Fibroblast of the conjunctiva (primary cell): ENCODE measurements around the gene PDZD2.
A peak's percentile ranks its signal among the peaks of the same experiment; 100 is the strongest.
"Not testable (repeated sequence)": the region's sequence is repeated elsewhere in the genome, so short reads cannot be mapped to it uniquely, and the experiment has no call there.

Source experiments
- DNase-seq: peaks from one replicate; pipeline ENCODE4 v3.0.0-alpha.2; 2010; ENCODE audit warnings: low read depth

The PDZD2 gene

DNA sequence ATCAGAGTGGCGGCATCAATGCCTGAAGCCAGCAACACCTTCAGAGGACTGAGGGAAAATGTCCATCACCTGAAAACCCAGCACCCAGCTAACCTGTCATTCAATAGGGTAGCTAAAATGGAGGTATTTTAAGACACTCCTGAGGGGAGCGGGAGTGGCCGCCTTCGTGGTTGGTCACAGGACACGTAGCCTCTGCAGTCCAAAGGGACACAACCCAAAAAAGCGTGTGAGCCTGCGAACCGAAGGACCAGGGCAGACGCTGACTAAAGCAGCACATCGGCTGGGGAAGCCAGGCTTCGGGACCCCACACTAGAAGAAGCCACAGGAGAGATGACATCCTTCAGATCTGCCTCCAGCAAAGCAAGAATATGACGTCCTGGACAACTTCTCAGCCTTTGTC is 464.6 kb downstream of the PDZD2 start:
- DNase-seq, result no peak

DNA sequence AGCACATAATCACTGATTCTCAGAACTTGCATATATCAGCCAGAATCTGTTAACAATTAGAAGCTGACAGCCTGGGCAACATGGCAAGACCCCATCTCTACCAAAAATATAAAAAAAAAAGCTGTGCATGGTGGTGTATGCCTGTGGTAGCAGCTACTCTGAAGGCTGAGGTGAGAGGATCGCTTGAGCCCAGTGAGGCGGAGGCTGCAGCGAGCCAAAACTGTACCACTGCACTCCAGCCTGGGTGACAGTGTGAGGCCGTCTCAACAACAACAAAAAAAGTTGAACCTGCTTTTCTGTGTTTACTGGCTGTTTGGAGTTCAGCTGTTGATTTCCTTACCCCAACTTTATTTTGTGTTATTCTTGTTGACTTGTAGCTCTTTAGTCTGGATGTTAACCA is 468.4 kb downstream of the PDZD2 start:
- no peak for DNase-seq

GRCh38 chr5:32108167-32108566 is 469.2 kb downstream of the PDZD2 start:
- no peak for DNase-seq

- no peak for DNase-seq
Observed at GRCh38 chr5:32109236-32109635, 470.3 kb downstream of the PDZD2 start.

DNA sequence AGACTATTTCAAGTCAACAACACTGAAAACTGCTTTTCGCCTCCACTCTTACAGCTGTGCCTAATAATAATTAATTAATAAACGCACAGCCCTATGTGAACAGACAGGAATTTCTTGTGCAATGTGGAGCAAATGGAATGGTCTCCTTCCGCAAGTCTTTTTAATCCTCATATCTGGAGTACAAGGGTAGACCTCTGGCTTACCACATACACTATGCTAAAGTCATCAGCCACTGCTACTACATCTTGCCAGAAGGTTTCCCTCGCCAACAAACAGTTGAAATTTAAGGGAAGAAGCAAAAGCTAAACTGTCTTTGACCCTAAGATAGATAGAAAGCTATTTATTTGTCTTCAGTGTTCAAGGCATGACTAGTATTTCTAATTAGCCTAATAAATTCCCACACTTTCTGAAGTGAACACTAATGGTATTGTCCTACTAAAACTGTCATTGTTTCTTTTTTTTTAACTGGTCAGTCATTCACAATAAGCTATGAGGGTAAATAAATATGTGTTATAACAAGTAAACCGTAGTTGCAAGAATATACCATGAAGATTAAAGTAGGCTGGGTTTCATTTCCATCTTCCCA is 471.3 kb downstream of the PDZD2 start:
- no peak for DNase-seq

GRCh38 chr5:32115985-32116384 is 477.1 kb downstream of the PDZD2 start:
- DNase-seq, result no peak

GRCh38 chr5:32116574-32117313 is 477.8 kb downstream of the PDZD2 start:
- no peak for DNase-seq

DNA sequence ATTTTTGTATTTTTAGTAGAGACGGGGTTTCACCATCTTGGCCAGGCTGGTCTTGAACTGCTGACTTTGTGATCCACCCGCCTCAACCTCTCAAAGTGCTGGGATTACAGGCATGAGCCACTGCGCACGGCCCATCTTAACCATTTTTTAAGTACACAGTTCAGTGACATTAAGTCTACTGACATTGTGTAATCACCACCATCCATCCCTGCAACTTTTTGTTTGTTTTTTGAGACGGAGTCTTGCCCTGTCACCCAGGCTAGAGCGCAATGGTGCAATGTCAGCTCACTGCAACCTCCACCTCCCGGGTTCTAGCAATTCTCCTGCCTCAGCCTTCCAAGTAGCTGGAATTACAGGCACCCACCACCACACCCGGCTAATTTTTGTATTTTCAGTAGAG is 480.0 kb downstream of the PDZD2 start:
- DNase-seq, result not testable (repeated sequence)

- DNase-seq, result no peak
Observed at GRCh38 chr5:32123058-32123805, 484.3 kb downstream of the PDZD2 start.

DNA sequence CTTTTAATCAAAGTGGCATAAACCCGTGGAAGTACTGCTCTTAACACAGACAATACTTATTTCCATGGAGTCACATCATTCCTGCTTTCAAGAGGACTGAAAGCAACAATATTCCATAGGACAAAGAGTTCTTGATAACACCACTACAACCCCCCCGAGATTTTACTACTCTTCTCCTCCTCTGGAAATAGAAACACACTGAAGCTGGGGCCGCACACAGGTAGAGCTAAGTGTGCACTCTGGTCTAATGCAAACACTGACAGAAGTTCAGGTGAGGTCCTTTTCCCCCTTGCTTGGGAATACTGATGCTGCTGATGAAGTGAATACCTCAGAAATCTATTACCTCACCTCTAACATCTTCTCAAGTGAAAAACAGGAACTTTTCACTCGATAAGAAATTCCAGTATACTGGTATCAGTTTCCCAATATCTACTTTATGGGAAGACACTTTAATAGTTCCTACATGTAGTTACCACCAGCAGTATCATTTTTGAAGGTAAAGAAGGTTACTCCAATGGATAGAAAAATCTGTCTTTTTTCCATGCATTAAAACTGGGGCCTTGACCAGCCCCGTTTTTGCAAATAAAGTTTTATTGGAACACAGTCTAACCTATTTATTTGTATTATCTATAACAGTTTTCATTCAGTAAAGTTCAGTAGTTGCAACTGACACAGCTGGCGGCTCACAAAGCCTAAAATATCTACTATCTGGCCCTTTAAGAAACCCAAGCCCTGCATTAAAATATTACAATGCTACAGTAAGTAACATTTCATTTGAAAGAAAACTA is 485.2 kb downstream of the PDZD2 start:
- DNase-seq, result no peak

- peak; percentile 10 for DNase-seq
Observed at GRCh38 chr5:32126691-32127090, 487.8 kb downstream of the PDZD2 start.

DNA sequence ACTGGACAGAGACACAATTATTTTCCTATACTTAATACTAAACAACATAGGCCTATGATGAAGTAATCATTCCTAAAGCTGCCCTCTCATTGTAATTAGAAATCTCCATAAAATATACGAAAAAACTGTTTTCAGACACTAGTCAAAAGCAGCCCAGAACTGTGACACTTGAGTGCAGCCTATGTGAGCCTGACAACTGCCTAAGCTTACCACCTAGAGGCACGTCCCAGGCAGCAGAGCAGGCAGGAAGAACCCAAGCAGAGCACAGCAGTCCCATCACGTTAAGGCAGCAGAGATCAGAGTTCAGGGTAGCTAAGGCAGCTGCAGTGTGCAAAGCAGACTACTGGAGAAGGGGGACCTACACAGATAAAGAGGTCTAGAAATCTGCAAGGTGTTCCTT is 488.8 kb downstream of the PDZD2 start:
- DNase-seq, result no peak

- DNase-seq, result no peak
Observed at GRCh38 chr5:32129074-32129598, 490.2 kb downstream of the PDZD2 start.

DNA sequence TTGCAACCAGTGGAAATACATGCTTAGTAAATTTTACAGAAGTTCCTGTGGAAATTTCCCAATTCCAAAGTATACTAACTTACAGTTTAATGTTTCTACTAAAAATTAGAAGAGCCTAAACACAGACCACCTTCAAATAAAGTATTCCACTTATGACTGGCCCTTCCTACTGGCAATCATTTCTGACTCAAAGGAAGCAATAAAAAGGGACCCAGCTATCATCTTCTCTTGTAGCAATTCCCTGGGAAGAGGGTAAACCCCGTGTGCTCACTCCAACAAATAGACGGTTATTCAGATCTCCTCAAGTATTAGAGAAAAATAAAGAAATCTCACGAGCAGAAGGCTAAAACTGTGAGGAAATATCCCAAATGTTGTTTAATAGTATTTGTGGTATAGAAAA is 491.9 kb downstream of the PDZD2 start:
- DNase-seq, result no peak

GRCh38 chr5:32131604-32132003 is 492.7 kb downstream of the PDZD2 start:
- DNase-seq, result no peak

DNA sequence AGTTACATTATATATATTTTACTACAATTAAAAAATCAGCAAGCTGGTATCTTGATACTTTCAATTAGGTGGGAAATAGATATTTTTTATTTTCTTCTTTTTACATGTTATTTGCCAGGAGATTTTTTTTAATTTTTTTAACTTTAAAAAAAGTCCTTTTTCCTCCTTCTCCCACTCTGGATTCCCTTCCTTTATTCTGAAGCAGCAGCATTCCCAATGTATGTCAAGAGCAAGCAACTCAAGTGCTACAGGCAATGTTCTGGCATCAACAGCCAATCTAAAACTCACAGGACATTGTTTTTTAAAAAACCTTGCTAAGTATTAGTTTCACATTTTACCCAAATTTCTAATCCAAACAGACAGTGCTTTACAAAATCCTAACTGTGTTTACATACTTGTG is 493.8 kb downstream of the PDZD2 start:
- no peak for DNase-seq

DNA sequence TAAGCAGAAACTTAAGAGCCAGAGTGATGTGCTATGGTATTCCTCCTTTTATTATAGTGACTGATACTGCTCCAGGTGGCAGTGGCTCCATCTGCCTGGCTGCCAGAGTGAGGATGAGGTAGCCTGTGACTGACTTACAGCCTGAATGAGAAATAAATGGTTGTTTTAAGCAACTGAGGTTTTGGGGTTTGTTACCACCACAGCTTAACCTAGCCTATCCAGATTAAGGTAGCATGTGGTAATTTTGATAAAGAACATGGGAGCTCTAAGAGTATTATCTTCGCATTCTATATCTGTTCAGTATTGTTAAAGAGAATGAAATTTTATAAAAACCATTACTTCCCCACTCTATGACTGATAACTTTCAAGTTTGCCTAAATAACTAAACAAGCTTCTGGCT is 496.2 kb downstream of the PDZD2 start:
- no peak for DNase-seq

DNA sequence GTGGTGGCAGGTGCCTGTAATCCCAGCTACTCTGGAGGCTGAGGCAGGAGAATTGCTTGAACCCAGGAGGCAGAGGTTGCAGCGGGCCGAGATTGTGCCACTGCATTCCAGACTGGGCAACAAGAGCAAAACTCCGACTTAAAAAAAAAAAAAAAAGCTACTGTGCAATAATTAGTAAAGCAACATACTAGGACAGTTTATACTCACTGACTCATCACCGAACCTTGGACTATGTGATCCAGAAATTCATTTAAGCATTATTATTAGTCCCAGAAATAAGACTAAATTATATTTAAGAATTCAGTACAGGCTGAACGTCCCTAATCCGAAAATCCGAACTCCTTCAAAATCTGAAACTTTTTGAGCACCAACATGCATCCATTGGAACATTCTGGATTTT is 497.4 kb downstream of the PDZD2 start:
- no peak for DNase-seq

- no peak for DNase-seq
Observed at GRCh38 chr5:32138839-32139493, 500.0 kb downstream of the PDZD2 start.

- DNase-seq, result no peak
Observed at GRCh38 chr5:32143617-32144377, 504.9 kb downstream of the PDZD2 start.
